HG02943 (cell line): ENCODE measurements around the gene PIWIL4.
"Not testable (repeated sequence)": the region's sequence is repeated elsewhere in the genome, so short reads cannot be mapped to it uniquely, and the experiment has no call there.

Experiments
- ATAC-seq: cut with Tn5 transposase; IDR thresholded peaks from one replicate; pipeline ENCODE4 v1.9.1; 2021; ENCODE audit warnings: mild to moderate bottlenecking, low read depth, moderate library complexity; ENCODE audit not compliant: unreplicated experiment

Gene PIWIL4

DNA sequence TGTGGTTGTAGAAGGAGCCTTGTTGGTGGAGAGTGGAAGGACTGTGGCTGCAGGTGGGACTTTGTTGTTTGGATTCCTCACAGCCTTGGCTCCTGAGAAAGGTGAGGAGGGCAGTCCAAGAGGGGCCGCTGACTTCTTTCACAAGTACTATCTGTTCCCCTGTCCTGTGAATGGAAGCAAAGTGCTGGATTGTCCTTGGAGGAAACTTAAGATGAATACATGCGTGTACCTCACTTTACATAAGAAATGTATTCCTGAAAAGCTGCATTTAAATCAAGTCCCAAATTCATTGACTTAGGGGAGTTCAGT, 21.1 kb upstream of the PIWIL4 start:
- ATAC-seq = no peak

DNA sequence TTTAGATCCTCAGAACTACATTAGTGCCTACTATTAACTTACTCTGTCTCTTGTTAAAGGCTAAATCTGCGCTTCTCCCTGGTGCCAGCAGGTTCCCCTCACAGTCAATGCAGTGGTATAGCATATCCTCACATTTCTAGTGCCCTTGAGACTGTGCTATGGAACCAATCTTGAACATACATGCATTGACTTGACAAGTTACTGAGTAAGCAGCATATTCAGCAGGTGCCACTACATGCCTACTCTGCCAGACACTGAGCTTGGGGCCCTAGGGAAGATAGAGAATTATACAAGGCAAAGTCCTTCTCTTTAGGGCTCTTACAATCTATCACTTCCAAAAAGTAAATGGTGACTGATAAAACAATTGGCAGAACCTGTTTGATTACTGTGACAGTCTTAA, 20.3 kb upstream of the PIWIL4 start:
- no peak for ATAC-seq

DNA sequence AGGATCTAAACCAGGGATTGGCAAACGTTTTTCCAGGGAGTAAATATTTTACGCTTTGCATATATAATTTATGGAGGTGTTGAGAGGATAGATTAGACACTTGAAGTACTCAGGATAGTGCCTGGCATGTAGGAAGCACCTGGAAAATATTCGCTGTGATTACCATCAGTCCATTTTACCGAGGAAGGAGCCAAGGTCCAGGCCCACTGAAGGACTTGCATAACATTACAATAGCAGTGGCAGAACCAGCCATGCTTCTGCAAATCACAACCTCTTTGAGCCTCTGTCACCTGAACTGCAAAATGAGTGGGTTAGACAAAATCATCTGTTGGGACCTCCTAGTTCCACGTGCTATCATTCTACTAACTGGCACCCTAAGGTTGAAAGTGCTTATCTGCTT, 18.0 kb upstream of the PIWIL4 start:
- ATAC-seq = no peak

DNA sequence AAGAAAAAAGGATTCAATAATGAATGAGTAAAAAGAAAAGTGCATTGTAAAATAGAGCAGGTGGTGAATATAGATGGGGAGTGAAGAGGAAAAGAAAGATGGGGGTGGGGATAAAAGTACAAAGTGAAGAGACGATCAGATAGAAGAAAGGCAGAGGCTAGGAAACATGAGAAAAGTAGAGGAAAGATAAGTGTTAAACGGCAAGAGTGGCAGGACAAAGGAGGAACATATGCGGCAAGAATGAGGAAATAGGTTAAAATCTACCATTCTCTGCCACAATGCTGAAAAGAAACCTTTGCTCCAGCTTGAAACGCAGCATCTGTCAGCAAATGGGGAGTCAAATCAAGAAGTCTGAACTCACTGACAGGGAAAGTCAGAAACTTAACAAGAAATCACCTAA, 16.7 kb upstream of the PIWIL4 start:
- ATAC-seq = no peak

DNA sequence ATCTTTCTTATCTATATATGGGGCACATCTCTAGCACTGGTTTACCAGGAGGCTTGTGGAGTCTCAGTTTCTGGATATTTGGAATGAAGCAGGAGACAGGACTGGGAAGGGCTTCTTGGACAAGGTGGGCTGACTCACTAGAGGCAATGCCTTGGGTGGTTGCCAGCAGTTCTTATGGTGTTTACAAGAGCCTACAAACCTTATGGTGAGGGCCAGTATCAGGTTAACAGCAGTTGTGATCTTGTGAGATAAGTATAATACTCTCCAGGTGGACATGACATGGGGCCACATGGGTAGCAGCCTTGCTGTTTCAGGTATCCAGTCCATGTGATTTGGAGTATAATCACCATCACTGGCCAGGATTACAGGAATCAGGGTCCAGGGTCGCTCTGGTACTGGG, 13.2 kb upstream of the PIWIL4 start:
- ATAC-seq = no peak

DNA sequence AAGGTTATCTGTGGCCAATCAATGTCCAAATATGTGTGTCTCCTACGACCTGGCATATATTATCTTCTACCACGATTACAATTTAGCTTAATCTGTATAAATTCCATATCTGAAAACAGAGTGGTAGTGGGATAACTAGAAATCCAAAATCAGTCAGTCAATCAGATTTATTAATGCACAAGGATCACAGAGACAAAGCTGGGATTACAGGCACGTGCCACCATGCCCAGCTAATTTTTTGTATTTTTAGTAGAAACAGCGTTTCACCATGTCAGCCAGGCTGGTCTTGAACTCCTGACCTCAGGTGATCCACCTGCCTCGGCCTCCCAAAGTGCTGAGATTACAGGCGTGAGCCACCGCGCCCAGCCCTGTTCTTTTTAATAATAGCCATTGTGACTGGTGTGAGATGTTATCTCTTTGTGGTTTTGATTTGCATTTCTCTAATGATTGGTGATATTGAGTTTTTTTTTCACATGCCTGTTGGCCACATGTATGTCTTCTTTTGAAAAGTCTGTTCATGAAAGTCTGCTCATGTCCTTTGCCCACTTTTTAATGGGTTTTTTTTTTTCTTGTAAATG, 11.3 kb upstream of the PIWIL4 start:
- ATAC-seq = not testable (repeated sequence)

DNA sequence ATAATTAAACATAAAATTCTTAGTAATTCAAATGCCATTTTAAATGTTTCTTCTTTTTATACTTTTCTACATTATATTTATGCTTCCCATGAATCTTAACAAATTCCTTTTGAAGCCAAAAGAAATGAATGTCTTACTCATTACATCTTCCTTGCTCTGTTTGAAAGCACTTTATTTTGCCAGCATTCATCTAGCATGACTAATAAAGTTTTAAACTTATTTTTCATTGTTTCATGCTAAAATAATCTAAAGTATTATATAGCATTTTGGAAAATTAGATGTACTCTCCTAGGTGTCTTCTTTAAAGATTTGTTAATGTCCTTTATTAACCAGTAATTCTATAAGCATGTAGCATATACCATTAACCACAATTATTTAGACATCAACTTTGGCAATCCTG, 9.7 kb upstream of the PIWIL4 start:
- ATAC-seq = no peak

DNA sequence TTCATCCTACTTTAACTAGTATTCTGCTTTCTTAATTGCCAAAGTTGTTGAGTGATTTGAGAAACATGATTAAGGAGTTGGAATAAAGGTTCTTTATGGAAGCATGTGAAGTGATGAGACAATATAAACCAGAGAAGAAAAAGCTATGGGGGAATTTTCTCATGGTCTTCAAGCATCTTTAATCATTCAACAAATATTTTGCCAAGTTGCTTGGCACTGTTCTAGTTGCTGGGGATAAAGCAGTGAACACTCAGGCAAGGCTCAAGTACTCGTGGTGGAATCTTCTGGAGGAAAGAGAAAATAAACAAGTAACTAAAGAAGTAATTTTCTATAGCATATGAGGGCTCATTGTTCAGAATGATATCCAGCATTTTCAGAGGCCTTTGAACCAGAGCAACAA, 9.2 kb upstream of the PIWIL4 start:
- ATAC-seq = no peak

DNA sequence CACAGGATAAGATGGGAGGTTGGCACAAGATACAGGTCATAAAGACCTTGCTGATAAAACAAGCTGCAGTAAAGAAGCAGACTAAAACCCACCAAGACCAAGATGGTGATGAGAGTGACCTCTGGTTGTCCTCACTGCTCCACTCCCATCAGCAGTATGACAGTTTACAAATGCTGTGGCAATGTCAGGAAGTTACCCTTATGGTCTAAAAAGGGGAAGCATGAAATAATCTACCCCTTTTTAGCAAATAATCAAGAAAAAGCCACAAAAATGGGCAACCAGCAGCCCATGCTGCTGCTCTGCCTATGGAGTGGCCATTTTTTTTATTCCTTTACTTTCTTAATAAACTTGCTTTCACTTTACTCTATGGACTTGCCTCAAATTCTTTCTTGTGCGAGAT, 8.7 kb upstream of the PIWIL4 start:
- no peak for ATAC-seq

DNA sequence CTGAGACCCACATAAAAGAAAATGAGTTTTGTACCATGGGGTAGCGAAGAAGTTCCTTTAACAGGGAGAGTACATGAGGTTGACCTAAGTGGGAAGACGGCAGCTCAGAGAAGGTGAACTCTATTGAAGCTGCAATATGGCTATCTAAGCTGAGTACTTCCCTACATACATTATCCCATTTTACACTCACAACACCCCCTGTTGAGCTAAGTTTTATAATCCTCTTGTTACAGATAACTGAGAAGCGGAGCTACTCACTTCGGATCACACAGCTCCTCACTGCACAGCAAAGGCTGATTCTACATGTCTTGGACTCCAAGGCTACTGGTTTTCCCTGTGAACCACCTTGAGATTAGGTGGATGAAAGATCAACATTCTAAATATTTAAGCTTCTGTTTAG, 8.2 kb upstream of the PIWIL4 start:
- ATAC-seq = no peak

DNA sequence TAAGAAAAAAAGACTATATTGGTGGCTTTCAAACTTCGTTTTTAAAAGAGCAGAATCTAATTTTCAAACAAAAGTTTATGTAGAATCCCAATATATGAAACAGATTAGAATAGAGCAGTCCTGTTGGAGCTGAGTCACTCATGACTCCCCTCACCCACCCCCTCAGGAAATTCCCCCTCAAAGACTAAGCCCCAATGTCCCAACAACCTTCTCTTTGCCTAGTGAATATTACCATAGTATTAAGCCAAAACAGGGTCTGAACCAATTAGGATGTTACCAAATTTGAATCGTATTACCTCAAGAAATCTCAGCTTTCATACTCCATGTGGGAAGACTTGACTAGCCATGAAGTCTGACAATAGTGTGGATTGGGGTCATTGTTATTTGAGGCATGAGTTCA, 7.8 kb upstream of the PIWIL4 start:
- no peak for ATAC-seq

DNA sequence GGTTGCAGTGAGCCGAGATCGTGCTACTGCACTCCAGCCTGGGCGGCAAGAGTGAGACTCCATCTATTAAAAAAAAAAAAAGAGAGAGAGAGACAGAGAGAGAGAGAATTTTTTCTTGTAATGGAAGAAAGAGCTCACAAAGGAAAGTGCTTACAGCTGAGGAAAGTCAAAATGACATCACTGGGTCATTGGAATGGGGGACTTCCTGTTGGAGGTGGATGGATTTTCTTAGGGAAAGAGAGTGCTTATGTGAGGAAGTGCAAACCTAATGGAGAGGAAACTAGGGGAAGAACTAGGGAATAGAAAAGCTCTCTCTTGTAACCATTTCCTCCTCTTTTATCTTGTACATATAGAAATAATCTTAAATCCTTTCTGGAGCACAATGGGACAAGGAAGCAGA, 6.3 kb upstream of the PIWIL4 start:
- ATAC-seq = no peak

DNA sequence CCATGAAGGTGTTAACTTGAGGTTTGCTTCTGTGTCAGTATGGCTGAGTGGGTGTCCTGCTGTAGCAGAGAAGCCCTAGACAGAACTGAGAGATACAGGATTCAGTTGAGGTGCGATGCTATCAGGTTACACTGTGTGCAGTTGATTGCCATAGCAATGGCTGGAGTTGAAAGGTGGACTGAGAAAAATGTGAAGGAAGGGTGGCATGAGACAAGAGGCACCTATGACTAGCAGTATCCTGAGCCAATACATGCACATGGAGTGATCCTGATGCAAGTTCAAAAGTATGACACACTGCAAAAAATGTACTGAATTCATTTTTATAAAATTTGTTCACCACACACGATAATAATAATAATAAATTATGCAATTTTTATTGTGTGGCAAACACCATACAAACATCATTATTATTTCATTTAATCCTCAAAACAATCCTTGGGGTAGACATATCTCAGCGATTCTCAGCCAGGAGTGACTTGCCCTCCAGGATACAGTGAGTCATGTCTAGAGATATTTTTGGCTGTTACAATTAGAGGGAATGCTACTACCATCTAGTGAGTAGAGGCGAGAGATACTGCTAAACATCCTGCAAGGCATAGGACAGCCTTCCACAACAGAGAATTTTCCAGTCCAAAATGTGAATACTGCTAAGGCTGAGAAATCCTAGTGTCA, 3.9 kb upstream of the PIWIL4 start:
- ATAC-seq = no peak

DNA sequence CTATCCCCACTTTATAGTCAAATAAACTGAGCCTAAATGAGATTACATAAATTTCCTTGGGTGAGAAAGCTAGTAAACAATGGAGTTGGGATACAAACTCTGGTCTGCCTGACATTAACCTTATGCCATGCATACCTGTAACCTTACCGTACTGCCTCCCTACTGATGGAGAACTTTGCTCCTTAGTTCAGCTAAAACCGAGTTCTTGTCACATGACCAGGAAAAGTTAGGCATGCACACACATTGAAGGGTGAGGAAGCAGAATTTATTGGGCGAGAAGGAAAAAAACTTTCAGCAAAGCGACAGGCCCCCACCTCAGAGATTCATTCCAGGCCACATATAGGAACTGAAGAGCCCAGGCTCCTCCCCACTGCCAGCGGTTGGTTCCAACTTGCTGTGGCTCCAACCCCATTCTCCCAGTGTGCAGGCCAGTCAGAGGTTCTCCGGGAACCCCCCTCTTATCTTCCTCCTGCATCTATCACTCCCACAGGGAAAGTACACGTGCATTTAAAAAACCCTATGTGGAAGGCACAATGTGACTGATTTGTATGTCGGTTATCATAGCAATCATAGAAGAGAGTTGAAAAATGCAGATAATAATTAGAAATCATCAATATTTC, 3.2 kb upstream of the PIWIL4 start:
- no peak for ATAC-seq

DNA sequence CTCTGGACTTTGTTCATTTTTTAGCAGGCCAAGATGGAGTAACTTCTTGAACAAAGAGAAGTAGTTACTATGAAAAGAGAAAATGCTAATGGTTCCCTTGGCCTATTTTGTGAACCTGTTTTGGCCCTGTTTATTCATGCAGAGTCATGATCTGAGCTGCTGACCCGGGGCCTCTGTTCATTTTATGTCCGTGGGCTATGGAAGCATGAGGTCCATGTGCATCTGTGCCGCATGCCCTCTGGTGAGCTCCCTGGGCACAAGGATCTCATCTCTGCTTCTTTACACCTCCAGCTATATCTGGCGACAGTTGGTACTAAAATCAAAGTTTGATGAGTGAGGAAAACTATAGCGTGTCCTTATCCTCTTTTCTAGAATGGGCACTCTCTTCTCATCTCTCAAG, 1.0 kb downstream of the PIWIL4 start:
- no peak for ATAC-seq

DNA sequence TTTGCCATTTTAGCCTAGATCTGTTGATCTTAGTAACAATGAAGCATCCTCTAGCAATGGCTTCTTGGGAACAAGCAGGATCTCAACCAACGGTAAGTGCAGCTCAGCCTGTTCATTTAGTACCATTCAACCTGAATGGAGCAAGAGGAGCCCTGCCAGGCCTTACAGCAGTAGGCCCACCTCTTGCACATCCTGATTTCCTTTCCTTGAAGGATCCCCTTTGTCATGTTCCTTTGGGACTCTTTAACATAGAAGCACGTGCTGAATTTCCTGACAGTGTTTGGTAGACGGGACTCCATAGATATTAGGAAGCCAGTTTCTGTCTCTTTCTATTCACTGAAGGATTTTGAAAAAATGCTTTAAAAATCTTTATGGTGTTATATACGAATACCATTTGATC, 1.5 kb downstream of the PIWIL4 start:
- ATAC-seq = no peak

DNA sequence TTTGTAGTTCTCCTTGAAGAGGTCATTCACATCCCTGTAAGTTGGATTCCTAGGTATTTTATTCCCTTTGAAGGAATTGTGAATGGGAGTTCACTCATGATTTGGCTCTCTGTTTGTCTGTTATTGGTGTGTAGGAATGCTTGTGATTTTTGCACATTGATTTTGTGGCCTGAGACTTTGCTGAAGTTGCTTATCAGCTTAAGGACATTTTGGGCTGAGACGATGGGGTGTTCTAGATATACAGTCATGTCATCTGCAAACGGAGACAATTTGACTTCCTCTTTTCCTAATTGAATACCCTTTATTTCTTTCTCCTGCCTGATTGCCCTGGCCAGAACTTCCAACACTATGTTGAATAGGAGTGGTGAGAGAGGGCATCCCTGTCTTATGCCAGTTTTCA, 5.8 kb downstream of the PIWIL4 start:
- ATAC-seq = not testable (repeated sequence)

DNA sequence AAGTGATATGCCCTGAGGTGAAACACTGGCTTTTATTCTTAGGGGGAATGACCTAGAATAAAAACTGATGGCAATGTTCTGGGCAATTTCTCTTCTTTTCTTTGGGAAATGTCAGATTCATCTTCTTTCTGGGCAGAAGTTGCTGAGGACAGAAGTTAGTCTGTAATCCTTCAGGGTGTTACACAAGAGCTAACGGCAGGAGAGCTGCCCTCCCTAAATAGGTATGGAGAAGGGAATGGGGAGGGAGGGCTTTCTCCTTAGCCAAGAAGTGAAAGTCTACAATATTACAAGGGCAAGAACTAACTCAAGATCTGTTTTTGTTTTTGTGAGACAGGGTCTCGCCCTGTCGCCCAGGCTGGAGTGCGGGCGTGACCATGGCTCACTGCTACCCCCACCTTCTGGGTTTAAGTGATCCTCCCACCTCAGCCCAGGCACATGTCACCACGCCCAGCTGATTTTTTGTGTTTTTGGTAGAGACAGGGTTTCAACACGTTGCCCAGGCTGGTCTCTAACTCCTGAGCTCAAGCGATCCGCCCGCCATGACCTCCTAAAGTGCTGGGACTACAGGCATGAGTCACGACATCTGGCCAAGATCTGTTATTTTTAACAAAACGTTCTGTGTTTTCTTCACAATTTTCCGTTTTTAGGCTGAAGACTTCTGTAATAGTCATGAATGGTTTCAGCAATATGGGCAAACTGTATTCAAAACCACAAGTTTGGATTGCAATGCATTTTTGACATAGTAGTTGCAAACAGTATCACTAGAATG, 7.2 kb downstream of the PIWIL4 start:
- ATAC-seq = no peak

DNA sequence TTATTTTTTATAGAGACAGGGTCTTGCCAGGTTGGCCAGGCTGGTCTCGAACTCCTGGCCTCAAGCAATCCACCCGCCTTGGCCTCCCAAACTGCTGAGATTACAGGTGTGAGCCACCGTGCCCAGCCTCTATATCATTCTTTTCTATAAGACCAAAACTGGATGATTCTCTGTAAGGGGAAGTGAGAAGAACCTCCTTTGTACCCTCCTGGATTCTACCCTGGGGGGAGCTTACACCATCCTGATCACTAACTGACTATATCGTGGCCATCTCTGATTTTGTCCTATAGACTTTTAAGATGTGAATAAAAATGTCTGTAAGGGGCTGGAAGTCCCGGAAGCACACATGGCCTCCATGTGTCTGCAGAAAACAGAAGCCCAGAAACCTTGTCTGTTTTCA, 9.1 kb downstream of the PIWIL4 start:
- no peak for ATAC-seq

DNA sequence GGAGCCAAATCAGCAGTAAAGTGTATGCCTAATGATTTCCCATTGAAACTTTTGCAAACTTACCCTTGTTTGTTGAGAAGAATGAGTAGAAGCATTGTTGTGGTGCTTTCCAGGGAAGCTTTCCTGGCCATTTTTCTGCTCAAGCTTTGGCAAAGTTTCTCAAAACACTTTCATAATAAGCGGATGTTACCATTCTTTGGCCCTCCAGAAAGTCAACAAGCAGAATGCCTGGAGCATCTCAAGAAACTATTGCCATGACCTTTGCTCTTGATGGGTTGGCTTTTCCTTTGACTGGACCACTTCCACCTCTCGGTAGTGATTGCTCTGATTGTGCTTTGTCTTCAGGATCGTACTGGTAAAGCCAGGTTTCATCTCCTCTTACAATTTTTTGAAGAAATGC, 10.7 kb downstream of the PIWIL4 start:
- ATAC-seq = no peak

DNA sequence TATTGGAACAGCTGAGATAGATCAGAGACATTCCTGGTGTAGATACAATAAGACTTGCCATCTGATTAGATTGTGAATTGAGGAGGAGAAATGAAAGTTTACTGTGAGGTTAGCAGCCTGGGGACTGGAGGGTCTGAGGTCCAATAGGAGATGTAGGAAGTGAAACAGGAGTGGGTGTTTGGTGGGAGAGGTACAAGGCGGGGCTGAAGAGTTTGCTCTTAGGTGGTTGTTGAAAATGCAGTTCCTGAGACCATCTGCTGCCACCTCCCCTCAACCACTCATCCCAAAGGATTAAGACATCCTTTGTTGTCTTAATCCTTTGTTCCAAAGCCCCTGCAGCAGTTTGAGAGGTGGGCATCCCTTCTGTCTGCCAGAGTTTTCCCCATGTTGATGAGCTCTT, 14.8 kb downstream of the PIWIL4 start:
- no peak for ATAC-seq
